ENCODE data around the gene EFCAB12.
"Not testable (repeated sequence)": the region's sequence is repeated elsewhere in the genome, so short reads cannot be mapped to it uniquely, and the experiment has no call there.

Gene EFCAB12

DNA sequence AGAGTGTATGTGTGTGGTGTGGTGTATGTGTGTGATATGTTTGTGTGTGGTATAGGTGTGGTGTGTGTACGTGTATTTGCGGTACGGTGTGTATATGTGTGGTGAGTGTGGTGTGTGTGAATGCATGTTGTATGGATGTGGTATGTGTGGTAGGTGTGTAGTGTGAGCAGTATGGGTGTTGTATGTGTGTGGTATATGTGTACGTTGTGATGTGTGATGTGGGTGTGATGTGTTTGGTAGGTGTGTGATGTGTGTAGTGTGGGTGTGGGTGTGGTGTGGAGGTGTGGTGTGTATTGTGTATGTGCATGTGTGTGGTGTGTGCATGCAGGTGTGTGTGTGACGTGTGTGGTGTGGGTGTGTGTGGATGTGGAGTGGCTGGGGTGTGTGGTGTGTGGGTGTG lies 58.7 kb downstream of the EFCAB12 start:
- no peak for DNase-seq (ENCODE audit: low spot score)

DNA sequence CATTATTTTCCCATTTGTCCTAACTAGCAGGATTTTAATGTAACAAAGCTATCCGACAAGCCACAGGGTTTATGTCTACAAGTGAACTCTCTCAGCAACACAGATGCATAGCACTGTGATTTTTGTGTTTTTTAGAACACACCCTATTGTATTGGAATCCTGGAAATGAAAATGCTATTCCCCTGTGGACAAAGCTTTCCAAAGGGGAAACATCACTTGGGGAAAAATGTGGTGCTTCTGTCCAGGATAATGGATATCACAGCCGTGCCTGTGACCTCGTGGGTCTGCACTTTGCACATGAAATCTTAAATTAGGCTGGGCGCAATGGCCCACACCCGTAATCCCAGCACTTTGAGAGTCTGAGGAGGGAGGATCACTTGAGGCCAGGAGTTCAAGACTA lies 60.6 kb downstream of the EFCAB12 start:
- DNase-seq (ENCODE audit: low spot score): no peak

DNA sequence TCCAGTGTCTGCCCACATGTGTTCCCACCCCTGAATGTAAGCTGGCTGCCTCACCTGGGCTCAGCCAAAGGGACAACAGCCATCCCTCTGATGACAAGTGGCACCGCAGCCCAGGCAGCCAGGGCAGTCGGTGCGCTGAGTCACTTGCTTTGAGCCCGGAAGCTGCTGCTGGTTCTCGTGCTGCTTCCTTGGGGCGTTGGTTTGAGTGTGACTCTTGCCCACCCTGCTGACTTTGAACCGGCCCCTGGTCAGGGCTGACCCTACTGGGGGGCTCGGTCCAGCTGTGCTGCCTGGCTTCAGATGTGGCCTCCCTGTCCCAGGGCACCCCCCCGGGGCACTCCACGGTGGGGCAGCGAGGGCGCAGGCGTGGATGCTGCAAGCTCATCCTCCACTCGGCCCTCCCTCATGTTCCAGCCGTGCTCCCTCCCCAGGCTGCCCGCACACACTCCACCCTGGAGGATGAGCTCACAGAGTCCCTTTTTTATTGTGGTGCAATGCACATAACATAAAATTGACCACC lies 62.1 kb downstream of the EFCAB12 start:
- DNase-seq (ENCODE audit: low spot score): no peak

DNA sequence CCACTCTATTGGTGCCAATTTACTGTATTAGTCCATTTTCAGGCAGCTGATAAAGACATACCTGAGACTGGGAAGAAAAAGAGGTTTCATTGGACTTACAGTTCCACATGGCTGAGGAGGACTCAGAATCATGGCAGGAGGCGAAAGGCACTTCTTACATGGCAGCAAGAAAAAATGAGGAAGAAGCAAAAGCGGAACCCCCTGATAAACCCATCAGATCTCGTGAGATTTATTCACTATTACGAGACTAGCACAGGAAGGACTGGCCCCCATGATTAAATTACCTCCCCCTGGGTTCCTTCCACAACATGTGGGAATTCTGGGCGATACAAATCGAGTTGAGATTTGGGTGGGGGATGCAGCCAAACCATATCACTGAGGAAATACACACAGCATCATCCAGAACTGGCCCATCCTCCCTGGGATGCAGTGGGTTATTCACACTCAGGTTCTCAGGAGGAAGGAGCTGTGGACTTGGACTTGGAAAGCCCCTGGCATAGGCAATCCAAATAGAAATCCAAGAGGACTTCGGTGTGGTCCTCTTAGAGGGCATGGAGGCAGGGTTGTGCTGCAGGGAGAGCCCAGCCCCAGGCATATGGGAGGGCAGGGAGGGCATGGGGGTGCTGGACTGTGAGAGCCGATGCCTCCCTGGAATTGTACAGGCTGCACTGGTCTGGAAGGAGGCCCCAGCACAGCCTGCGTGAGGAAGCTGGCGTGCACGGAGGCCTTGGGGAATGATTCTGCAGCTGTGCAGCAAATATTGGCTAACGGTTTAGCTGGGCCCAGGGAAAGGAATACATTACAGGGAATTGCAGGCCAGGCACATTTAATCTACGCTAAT lies 62.9 kb downstream of the EFCAB12 start:
- DNase-seq (ENCODE audit: low spot score): no peak

DNA sequence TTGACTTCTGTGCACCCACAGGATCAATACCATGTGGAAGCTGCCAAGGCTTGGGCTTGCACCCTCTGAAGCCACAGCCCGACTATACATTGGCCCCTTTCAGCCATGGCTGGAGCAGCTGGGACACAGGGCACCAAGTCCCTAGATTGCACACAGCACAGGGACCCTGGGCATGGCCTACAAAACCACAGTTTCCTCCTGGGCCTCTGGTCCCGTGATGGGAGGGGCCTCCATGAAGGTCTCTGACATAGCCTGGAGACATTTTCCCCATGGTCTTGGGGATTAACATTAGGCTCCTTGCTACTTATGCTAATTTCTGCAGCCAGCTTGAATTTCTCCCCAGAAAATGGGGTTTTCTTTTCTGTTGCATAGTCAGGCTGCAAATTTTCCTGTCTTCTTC lies 63.6 kb downstream of the EFCAB12 start:
- not testable (repeated sequence) for DNase-seq (ENCODE audit: low spot score)

DNA sequence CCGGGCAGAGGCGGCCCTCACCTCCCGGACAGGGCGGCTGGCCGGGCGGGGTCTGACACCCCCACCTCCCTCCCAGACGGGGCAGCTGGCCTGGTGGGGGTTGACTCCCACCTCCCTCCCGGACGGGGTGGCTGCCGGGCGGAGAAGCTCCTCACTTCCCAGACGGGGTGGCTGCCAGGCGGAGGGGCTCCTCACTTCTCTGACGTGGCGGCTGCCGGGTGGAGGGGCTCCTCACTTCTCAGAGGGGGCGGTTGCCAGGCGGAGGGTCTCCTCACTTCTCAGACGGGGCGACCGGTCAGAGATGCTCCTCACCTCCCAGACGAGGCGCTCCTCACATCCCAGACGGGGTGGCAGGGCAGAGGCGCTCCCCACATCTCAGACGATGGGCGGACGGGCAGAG lies 65.1 kb downstream of the EFCAB12 start:
- DNase-seq (ENCODE audit: low spot score): not testable (repeated sequence)

DNA sequence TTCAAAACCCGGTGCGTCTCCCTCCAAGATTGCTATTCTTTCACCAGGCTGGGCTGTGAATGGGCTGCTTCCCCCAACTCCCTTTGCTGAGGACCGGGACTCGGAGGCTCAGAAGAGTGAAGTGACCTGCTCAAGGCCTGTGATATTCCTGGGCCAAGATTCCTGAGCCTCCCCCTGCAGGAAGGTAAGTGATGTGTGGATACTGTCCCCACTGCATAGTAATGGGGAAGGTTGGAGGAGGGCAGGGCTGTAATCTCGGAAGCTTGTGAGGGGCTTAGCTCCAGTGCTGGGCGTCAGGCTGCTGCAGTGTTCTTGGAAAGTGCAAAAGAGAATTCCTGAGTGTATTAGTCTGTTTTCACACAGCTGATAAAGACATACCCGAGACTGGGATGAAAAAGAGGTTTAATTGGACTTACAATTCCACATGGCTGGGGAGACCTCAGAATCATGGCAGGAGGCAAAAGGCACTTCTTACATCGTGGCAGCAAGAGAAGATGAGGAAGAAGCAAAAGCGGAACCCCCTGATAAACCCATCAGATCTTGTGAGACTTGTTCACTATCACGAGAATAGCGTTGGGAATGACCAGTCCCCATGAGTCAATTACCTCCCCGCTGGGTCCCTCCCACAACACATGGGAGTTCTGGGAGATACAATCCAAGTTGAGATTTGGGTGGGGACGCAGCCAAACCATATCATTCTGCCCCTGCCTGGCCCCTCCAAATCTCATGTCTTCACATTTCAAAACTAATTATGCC lies 67.6 kb downstream of the EFCAB12 start:
- no peak for DNase-seq (ENCODE audit: low spot score)

DNA sequence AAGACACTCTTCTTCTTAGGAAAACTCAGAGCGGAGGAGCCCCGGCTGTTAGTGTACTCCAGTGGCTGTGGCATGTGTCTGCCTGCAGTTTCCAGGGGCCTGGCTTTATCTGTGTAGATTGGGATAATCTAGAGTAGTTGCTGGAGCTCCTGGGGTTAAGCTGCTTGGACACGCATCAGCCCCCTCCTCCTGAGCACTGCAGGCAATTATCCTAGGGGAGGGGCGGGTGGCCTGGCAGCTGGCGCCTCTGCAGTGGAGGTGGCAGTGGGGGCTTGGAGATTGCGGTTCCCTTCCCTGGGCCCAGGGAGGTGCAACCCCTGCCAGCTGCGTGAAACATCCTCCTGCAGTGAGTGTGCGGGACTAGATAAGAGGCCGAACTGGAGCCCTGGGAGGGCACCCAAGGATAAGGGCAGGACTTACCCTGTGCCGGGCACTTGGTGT lies 68.2 kb downstream of the EFCAB12 start:
- no peak for DNase-seq (ENCODE audit: low spot score)

DNA sequence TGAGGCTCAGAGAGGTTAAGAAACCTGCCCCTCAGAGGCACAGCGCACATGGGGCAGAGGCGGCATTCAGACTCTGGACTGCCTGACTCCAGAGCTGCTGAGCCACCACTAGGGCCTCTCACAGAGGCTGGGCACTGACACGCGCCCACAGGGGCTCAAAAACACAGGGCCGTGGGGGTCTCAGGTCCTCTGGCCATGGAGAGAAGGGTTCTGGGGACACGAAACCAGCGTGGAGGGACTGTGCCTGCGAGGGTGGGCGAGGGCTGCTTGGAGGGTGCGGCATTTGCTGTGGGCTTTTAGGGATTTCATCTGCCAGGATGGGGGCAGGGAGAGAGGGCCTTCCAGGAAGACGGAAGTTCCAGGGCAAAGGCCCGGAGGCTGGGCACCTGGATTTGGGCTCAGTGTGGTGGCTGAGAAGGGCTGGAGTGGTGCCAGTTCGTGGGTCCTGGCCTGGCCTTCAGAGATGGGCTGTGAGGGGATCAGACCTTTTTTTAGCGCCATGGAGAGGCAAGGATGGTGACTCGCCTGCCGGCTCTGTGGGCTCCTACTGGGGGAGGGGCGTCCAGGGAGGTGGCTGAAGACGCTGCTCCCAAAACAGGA lies 69.6 kb downstream of the EFCAB12 start:
- no peak for DNase-seq (ENCODE audit: low spot score)

DNA sequence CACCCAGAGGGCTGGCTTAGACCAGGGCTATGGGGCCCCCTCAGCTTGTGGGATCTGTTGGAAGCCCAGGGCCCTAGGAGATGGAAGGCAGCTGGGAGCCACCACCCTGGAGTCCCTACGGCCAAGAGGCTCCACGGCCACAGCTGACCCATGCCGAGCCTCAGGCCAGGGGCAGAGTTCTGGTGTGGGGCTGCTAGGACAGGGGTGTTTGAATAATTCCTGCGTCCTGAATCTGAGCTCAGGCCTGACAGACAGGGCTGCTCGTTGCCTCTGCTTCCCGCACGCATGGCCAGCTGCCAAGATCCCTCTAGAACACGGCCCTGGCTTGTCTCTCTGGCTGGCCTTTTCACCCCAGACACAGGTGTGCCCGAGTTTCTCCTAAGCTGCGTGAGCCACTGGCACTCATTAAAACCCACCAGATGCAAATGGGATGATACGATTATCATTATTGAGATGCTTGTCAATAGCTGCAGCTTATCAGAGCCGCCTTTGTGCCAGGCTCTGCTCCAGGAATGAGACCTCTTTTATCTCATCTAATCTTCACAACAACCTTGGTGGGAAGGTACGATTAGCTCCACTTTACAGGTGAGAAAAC lies 70.2 kb downstream of the EFCAB12 start:
- no peak for DNase-seq (ENCODE audit: low spot score)

DNA sequence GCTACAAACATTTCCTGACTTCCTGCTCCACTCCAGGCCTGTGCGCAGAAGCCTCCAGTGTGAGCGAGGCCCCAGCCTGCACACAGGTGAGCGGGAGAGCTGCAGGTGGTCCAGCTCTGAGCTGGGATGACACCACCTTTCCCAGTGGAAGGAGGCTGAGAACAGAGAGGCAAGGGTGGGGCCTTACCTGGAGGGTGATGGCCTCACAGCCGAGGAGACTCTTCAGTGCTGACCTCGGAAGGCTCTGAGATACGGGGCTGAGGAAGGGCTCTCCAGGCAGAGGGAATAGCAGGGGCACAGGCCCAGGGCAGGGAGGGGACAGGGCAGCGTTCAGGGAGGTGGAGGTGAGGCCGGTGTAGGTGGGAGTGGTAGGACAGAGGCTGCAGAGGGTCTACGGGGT lies 70.8 kb downstream of the EFCAB12 start:
- no peak for DNase-seq (ENCODE audit: low spot score)

DNA sequence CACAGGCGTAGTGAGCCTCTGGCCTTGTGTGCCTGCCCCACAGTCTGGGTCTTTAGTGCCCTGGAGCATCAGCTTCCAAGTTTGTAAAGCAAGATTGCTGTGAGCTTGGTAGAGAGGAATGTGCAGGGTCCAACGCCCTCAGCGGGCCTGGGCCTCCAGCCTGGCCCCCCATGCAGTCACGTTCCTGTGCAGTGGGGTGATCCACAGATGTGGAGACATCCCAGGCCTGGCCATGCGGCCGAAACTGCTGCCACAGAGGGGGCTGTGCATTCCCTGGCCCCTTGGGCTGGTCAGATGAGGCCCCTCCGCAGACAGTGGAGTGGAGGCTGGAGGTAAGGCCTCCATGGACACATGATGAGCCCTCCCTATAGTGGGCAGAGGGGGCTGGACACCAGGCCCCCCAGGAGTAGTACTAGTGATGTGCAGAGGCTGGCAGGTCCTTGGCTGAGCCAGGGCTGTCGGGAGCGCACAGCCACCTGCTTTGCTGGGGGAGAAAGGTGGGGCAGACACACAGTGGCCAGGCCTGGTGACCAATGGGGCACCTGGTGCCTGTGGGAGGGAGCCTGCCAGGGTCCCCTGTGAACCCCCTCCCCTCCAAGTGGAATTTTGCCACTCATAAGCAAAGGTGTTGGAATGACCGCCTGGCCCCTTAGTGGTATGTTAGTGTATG lies 71.5 kb downstream of the EFCAB12 start:
- no peak for DNase-seq (ENCODE audit: low spot score)

DNA sequence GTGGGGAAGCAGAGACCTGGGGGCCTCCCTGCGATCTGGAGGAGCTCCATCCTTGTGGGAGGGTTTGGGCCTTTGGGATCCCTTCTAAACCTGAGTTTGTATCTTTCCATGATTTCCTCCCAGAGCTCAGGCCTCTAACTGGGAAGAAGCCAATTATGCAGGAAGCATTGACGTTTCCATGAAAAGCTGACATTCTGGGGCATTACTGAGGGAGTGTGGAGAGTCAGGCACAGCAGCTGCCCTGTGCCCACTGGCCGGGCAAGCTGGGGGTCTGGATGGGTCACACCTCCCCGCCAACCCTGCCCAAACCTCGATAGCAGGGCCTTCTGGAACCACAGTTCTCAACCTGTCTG lies 74.9 kb downstream of the EFCAB12 start:
- no peak for DNase-seq (ENCODE audit: low spot score)

DNA sequence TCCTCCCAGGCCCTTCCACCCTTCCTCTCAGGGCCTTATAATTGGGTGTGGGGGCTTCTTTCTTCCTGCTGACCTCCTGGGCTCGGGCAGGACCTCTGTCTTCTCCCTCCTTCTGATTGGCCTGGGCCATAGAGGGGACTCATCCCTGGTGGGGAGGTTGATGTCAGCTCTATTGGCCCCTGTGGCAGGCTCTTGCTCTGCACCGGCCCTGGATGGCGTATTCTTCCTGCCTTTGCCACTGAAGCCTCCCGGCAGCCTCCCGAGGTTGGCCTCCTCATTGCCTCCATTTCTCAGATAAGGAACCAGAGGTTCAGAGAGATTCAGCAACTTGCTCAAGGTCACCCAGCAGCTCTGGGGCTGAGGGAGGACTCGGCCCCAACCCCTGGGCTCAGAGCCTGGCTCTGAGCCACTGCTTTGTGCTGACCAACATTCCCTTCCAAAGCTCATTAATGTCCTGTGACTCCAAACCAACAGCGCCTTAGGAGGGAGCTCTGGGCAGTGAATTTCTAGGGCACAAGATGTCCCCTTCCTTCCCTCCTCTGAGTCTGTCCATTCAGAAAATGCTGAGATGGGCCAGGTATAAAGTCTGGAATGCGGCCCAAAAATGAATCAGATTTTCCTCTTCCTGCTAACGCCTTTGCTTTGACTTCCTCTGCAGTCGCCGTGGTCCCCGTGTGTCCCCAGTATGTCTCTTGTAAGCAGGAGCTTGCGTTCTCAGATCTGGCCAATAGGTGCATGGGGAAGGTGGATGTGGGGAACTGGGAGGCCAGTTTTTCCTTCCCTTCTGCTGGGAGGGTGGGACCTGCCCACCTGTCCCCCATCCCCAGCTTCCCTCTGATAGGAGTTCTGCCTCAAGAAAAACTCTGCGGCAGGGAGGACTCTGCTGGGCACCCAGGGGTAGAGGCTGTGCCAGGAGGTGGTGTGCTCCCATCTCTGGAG lies 75.5 kb downstream of the EFCAB12 start:
- DNase-seq (ENCODE audit: low spot score): no peak

DNA sequence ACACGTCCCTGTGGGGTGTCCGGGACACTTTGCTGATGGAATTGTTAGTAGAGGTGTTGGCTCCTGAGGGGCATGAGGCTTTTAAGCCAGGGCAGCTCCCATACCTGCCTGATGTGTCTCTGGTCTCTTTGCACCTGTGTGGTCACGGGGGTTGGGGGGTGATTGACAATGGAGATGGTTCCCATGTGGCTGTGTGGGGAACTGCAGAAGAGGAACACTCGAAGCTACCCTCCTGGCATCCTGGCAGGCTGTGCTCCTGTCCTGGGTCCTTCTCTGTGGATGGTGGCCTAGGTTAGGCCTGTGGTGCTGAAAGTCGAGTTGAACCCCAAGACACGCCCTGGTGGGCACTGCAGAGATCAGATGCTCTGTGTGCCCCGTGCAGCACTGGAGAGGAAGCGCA lies 76.4 kb downstream of the EFCAB12 start:
- DNase-seq (ENCODE audit: low spot score): no peak
